ENCODE measurements around the gene MACF1. TPM values are rescaled to one million over a fixed set of nuclear protein-coding genes. Genes with fewer than 3 reads are reported as not detected.
A peak's percentile ranks its signal among the peaks of the same experiment; 100 is the strongest.
"Not testable (repeated sequence)": the region's sequence is repeated elsewhere in the genome, so short reads cannot be mapped to it uniquely, and the experiment has no call there.

MACF1 gene
- total RNA-seq, 1 donor from 2014 or later, result 322 TPM

- intact Hi-C loops (cut with DNase I), result no loop called here
- DNase-seq (ENCODE audit: low spot score), result no peak
- no peak for ATAC-seq
These were observed 213.7 kb downstream of the MACF1 start for GRCh38 chr1:39418236-39418635.

GRCh38 chr1:39420493-39420892 lies 216.0 kb downstream of the MACF1 start:
- intact Hi-C loops (cut with DNase I), result no loop called here
- DNase-seq (ENCODE audit: low spot score) (no peak), ATAC-seq (peak; percentile 30)

GRCh38 chr1:39422614-39423013 lies 218.1 kb downstream of the MACF1 start:
- DNase-seq (ENCODE audit: low spot score), result no peak
- intact Hi-C loops (cut with DNase I), result no loop called here
- no peak for ATAC-seq

- DNase-seq (ENCODE audit: low spot score) (no peak), ATAC-seq (no peak)
- intact Hi-C loops (cut with DNase I), result no loop called here
These were observed 220.7 kb downstream of the MACF1 start for GRCh38 chr1:39425151-39425550.

GRCh38 chr1:39425634-39426033 lies 221.1 kb downstream of the MACF1 start:
- DNase-seq (ENCODE audit: low spot score), result no peak
- ATAC-seq, result no peak
- intact Hi-C loops (cut with DNase I), result no loop called here

GRCh38 chr1:39426346-39426745 lies 221.9 kb downstream of the MACF1 start:
- no peak for ATAC-seq
- intact Hi-C loops (cut with DNase I), result no loop called here
- no peak for DNase-seq (ENCODE audit: low spot score)

GRCh38 chr1:39427374-39427773 lies 222.9 kb downstream of the MACF1 start:
- ATAC-seq, result no peak

GRCh38 chr1:39427912-39428311 lies 223.4 kb downstream of the MACF1 start:
- intact Hi-C loops (cut with DNase I), result no loop called here
- DNase-seq (ENCODE audit: low spot score) (no peak), ATAC-seq (no peak)

More at GRCh38 chr1:39427374-39427773, 222.9 kb downstream of the MACF1 start:
- DNase-seq (ENCODE audit: low spot score), result no peak
- intact Hi-C loops (cut with DNase I), result no loop called here

- DNase-seq (ENCODE audit: low spot score) (no peak), ATAC-seq (no peak)
- intact Hi-C loops (cut with DNase I), result no loop called here
These were observed 227.4 kb downstream of the MACF1 start for GRCh38 chr1:39431927-39432326.

GRCh38 chr1:39434797-39435395 lies 230.4 kb downstream of the MACF1 start:
- intact Hi-C loops (cut with DNase I), result no loop called here
- DNase-seq (ENCODE audit: low spot score) (no peak), ATAC-seq (no peak)

GRCh38 chr1:39435597-39435996 lies 231.1 kb downstream of the MACF1 start:
- no peak for DNase-seq (ENCODE audit: low spot score)
- ATAC-seq, result no peak
- intact Hi-C loops (cut with DNase I), result no loop called here

- DNase-seq (ENCODE audit: low spot score) (no peak), ATAC-seq (no peak)
- intact Hi-C loops (cut with DNase I), result no loop called here
These were observed 232.3 kb downstream of the MACF1 start for GRCh38 chr1:39436842-39437241.

GRCh38 chr1:39438042-39438441 lies 233.5 kb downstream of the MACF1 start:
- no peak for DNase-seq (ENCODE audit: low spot score)
- no peak for ATAC-seq
- intact Hi-C loops (cut with DNase I), result no loop called here

- intact Hi-C loops (cut with DNase I), result no loop called here
- DNase-seq (ENCODE audit: low spot score) (no peak), ATAC-seq (no peak)
These were observed 236.4 kb downstream of the MACF1 start for GRCh38 chr1:39440856-39441255.

- intact Hi-C loops (cut with DNase I), result no loop called here
- ATAC-seq, result no peak
- DNase-seq (ENCODE audit: low spot score), result no peak
These were observed 237.3 kb downstream of the MACF1 start for GRCh38 chr1:39441797-39442196.

GRCh38 chr1:39445573-39445972 lies 241.1 kb downstream of the MACF1 start:
- no peak for ATAC-seq
- intact Hi-C loops (cut with DNase I), result no loop called here
- DNase-seq (ENCODE audit: low spot score), result no peak

GRCh38 chr1:39446986-39447567 lies 242.6 kb downstream of the MACF1 start:
- DNase-seq (ENCODE audit: low spot score), result no peak
- intact Hi-C loops (cut with DNase I), result no loop called here
- no peak for ATAC-seq

- DNase-seq (ENCODE audit: low spot score); ATAC-seq; intact Hi-C loops (cut with DNase I): not testable (repeated sequence)
These were observed 245.5 kb downstream of the MACF1 start for GRCh38 chr1:39450041-39450440.

- ATAC-seq, result no peak
- no peak for DNase-seq (ENCODE audit: low spot score)
- intact Hi-C loops (cut with DNase I), result no loop called here
These were observed 246.6 kb downstream of the MACF1 start for GRCh38 chr1:39450956-39451606.

GRCh38 chr1:39452081-39452480 lies 247.6 kb downstream of the MACF1 start:
- intact Hi-C loops (cut with DNase I), result no loop called here
- ATAC-seq, result no peak
- DNase-seq (ENCODE audit: low spot score), result no peak

- DNase-seq (ENCODE audit: low spot score) (no peak), ATAC-seq (no peak)
- intact Hi-C loops (cut with DNase I), result no loop called here
These were observed 248.0 kb downstream of the MACF1 start for GRCh38 chr1:39452540-39452939.

All from sciatic nerve (tissue), 2 donors.